HG02798 (cell line): Measurements from ENCODE around the gene ZNG1F.
"Not testable (repeated sequence)": the region's sequence is repeated elsewhere in the genome, so short reads cannot be mapped to it uniquely, and the experiment has no call there.

ENCODE experiments used
- ATAC-seq: cut with Tn5 transposase; IDR thresholded peaks from one replicate; pipeline ENCODE4 v1.9.1; 2021; ENCODE audit warnings: mild to moderate bottlenecking; ENCODE audit not compliant: unreplicated experiment, poor library complexity

The ZNG1F gene

DNA sequence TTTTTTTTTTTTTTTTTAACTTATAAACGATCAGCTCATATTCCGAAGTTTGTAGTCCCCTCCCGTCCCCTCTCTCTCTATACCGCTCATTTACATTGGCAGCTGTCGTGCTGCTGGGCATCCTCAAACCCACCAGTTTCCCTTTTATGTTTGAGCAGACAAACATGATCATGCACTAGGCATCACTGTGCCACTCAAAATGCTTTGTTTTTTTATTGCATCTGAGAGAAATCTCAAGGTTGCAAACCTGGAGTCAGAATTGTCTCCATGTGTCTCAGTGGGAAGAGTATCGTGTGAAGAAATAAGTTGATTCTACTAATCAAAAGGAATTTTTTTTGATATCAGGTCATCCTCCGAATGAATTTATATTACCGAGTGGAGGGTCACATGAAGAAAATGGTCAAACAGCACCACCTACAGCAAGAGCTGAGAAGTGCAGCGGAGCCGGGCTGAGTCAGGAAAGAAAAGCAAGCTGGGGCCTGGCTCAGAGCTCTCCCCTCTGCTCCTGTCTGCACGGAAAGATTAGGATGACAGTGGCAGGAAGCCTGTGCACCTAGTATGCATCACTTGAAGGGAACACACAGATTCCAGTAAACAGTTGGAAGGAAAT lies 100.6 kb downstream of the ZNG1F start:
- peak; percentile 82 for ATAC-seq

DNA sequence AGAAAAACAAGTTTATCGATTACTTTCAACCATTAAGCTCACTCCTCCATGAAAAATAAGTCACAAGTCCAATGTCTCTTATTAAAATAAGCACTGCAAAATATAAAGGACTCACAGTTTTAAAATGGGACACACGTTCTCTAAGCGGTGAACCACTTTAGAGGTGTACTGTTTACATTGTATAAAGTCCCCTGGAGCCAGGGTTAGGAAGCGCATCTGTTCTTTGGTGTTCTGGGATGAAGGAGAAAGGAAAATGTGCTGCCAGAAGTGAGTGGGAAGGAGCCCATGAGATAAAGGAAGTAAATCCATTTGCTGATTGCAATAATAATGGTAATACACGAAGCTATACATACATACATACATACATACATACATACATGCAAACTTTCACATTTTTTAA lies 101.2 kb downstream of the ZNG1F start:
- not testable (repeated sequence) for ATAC-seq

DNA sequence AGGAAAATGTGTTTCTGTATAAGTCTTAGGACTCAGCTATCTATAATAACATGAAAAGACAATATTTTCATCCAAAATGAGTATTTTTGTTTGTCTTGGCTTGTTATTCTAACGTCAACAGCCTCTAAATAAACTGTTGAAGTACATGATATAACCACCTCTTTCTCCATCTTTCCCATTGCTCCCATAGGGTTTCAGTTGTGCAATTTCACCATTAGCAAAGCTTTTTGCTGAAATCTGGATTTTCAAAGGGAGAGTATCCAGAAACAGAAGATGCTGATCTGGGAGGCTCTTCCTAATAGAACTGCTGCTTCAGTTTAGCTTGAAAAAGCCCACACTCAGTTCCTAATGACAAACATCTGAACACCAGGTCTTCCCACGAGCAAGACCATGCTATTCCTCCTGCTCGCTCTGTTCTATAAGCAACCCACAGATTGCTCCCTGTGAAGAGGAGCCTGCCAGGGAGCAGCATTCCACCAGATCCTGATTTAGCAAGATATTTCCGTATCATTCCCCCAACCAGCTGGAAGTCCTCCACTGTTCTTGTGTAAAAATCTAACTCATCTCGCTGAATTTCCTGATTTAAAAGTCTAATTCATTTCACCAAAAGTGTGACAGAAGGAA lies 101.8 kb downstream of the ZNG1F start:
- ATAC-seq = not testable (repeated sequence)

DNA sequence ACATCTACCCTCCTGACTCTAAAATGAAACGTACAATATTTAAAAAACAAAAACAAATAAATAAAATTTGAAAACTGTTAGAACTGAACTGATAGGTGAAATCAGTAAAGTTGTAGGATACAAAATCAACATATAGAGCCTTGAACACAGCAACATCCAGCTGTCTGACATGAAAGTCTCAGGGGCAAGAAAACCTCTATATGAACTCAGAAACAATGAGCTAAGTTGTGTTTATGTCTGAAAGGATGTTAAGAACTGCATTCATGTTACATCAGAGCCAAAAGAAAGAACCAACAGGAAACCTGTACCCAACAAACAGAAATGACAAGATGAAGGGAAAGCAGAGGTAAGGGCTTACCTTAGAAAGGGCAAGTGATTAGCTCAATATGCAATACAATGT lies 102.4 kb downstream of the ZNG1F start:
- not testable (repeated sequence) for ATAC-seq

DNA sequence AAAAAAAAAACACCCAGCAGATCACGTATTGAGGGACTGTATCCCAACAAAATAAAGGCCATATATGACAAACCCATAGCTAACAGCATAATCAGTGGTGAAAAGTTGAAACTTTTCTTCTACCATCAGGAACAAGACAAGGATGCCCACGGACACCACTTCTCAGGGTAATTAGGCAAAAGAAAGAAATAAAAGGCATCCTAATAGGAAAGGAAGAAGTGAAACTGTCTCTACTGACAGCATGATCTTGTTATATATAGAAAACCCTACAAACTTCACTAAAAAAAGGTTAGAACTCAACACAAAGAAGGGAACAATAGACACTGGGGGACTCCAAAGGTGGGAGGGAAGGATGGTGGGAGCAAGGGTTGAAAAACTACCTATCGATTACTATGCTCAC lies 102.9 kb downstream of the ZNG1F start:
- ATAC-seq = peak; percentile 28

DNA sequence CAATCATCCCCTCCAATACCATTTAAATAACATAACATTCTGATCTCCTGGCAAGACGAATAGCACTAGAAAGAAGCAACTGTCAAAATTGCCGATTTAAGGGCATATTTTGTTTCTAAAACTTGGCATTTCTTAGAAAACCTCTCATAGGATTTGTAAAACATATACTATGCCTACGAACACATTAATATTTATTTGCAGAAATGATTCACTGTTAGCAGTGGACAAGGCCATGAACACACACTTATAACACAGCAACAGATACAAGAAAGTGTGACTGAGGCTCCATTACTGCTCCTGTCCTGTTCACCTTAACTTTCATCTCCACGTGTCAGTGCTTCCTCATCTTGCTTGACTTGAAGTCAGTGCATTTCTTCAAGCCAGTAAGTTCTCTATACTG lies 106.8 kb downstream of the ZNG1F start:
- ATAC-seq = not testable (repeated sequence)
